Mucosa of rectum (tissue), 2 donors: Measurements from ENCODE around the gene PLIN5.

Experiments used
- H3K27ac ChIP-seq, 2 donors: one replicate each; pipeline ENCODE4 v1.7.0; 2013; ENCODE audit warnings: inconsistent platforms in 2 of 2, low read depth in 2 of 2, low read length in 2 of 2
- H3K27me3 ChIP-seq, 2 donors: one replicate each; pipeline ENCODE4 v1.7.0; 2013; ENCODE audit warnings: low read length in 2 of 2; ENCODE audit not compliant: control insufficient read depth in 2 of 2, insufficient read depth in 2 of 2
- H3K36me3 ChIP-seq, 2 donors: one replicate each; pipeline ENCODE4 v1.7.0; 2013; ENCODE audit warnings: low read length in 2 of 2; ENCODE audit not compliant: control insufficient read depth in 2 of 2, insufficient read depth in 2 of 2
- H3K4me1 ChIP-seq, 2 donors: one replicate each; pipeline ENCODE4 v1.7.0; 2013; ENCODE audit warnings: low read length in 2 of 2, mild to moderate bottlenecking in 1 of 2; ENCODE audit not compliant: control insufficient read depth in 2 of 2, insufficient read depth in 2 of 2
- H3K4me3 ChIP-seq, 2 donors: one replicate each; pipeline ENCODE4 v1.7.0; 2013; ENCODE audit warnings: low read length in 2 of 2
- H3K9ac ChIP-seq, 2 donors: one replicate each; pipeline ENCODE4 v1.7.0; 2013; ENCODE audit warnings: low read length in 2 of 2, low read depth in 1 of 2, mild to moderate bottlenecking in 1 of 2
- H3K9me3 ChIP-seq, 2 donors: one replicate each; pipeline ENCODE4 v1.7.0; 2013; ENCODE audit warnings: low read length in 2 of 2; ENCODE audit not compliant: control insufficient read depth in 2 of 2
- donor health status: healthy.
- donor health status: Normal muscosa, but diverticular disease.

PLIN5 gene

DNA sequence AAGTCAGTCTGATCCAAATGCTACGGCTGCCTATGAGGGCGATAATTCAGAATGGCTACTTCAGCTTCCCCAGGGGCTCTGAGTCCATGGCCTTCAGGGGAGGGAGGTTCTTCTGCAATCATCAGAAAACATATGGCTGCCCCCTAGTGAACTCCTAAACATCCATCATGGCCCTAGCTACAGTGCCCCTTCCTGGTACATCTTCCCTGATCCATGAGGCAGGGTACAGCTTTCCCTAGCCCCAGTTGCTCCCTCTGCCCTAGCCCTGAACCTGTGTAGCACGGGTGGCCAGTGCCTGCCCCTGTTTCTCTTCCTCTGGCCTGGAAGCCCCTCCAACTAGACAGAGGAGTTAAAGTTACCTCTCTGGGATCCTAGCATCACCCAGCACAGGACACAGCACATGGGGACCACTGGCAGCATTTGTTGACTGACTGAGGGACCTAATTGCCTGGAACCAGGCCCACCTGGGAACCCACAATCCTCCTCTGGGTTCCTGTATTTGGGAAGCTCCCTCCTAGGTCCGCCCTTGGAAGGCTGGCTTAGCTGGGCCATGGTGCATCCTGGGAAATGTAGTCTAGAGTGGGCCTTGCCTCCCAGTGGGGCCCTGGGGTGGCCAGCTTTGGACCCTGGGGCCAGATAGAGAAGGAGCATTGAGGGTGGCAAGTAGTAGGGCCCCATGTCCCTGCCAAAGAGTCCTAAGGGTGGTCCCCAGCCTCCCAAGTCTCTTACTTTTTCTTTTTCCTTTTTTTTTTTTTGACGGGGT, 42.2 kb upstream of the PLIN5 start:
- no peaks in the 10 kb centered on the region for H3K4me1 ChIP-seq
- H3K4me3 ChIP-seq: no peak overlapping the region
- H3K9me3 ChIP-seq: no peaks in the 10 kb centered on the region
- H3K9ac ChIP-seq: no peak overlapping the region
- H3K36me3 ChIP-seq: no peaks in the 10 kb centered on the region
- peaks cover 42 to 43% of the 10 kb centered on the region in 2 donors for H3K27me3 ChIP-seq
- H3K27ac ChIP-seq: no peak overlapping the region

DNA sequence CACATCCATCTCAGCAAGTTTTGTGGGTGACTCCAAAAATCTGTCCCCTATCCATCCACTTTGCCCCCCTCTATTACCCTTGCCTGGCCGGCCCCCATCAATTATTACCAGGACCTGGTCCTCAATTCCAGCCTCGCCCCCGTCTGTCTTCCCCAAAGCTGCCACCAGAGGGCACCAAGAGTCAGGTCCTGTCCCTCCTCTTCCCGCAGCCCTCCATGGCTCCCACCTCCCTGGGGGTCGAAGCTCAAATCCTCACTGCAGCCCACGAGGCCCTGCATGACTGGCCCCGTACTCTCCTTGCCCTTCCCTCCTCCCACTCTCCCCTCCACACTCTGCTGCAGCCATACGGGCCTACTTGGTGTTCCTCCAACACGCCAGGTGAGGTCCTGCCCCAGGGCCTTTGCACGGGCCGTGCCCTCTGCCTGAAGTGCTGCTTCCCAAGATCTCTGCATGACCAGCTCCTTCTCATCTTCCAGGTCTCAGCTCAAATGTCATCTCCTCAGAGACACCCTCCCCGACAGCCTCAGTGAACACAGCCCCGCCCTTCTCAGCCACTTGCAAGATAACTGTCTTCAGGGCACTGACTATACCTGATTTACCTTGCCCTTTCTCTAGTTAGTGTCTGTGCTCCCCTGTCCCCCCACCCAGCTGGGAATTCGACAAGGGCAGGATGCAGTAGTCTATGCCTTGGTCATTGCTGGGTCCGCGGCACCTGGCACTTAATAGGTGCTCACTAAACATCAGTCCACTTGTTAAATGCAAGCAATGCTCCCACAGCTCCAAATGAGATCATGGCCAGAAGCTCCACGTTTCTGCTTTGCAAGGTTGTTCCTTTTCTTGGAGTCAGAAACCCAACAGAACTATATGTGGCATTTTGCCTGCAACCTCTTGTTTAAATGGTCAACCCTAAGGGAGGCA, 41.3 kb upstream of the PLIN5 start:
- Histone ChIP-seq H3K9me3 (no peaks in the 10 kb centered on the region), H3K27me3 (peaks cover 37 to 38% of the 10 kb centered on the region in 2 donors), H3K4me1 (no peaks in the 10 kb centered on the region), H3K36me3 (no peaks in the 10 kb centered on the region), H3K27ac (no peak overlapping the region), H3K4me3 (no peak overlapping the region), H3K9ac (no peak overlapping the region)

DNA sequence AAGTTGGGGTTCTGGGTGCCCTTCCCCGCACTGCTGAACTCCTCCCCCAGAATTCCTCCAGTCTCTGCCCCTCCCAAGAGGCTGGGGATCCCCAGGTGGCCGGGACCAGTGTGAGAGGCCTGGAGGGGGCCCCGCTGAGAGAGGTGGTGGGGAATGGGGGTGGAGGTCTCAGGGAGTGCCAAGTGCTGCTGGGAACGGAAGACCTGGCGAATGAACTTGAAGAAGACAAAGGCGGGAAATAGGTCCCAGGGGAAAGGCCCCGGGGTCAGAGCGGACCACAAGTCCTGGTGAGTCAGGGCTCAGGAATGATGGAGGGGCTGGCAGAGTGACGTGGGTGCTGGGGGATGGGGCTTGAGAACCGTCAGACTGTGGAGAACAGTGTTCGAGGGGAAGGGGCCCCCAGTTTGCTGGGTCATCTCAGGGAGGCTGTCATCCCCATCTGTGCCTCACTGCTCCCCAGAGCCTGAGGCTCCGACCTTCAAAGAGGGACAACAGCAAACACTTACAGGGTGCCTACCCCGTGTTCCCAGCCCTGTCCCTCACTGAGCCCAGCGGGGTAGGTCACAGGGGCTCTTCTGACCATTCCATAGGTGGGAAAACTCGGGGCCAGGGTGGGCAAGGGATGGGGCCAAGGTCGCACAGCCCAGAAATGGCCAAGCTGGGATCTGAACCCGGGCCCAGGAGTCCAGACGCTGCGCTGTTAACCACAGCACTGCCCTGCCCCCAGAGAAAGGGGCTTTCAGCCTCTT, 40.4 kb upstream of the PLIN5 start:
- Histone ChIP-seq H3K9me3 (no peaks in the 10 kb centered on the region), H3K27ac (no peak overlapping the region), H3K4me1 (no peaks in the 10 kb centered on the region), H3K27me3 (peaks cover 37 to 39% of the 10 kb centered on the region in 2 donors), H3K4me3 (no peak overlapping the region), H3K9ac (no peak overlapping the region), H3K36me3 (no peaks in the 10 kb centered on the region)

DNA sequence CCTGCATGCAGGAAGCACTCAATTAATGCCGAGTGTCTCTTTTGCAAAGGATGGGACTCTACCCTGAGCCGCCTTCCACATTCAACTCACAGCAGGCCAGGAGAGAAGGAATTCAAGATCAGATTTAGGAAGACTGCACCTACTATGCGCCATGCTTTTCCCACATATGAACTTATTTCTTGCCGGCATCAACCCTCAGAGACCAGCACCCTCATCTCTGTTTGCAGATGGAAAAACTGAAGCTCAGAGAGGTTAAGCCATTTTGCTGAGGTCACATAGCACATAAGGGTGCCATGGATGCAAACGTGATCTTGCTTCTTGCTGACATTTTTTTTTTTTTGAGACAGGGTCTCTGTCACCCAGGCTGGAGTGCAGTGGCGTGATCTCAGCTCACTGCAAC, 38.7 kb upstream of the PLIN5 start:
- no peaks in the 10 kb centered on the region for H3K9me3 ChIP-seq
- H3K27ac ChIP-seq: no peak overlapping the region
- H3K27me3 ChIP-seq: peaks cover 23 to 25% of the 10 kb centered on the region in 2 donors
- no peaks in the 10 kb centered on the region for H3K4me1 ChIP-seq
- H3K36me3 ChIP-seq: no peaks in the 10 kb centered on the region
- no peak overlapping the region for H3K9ac ChIP-seq
- H3K4me3 ChIP-seq: no peak overlapping the region

DNA sequence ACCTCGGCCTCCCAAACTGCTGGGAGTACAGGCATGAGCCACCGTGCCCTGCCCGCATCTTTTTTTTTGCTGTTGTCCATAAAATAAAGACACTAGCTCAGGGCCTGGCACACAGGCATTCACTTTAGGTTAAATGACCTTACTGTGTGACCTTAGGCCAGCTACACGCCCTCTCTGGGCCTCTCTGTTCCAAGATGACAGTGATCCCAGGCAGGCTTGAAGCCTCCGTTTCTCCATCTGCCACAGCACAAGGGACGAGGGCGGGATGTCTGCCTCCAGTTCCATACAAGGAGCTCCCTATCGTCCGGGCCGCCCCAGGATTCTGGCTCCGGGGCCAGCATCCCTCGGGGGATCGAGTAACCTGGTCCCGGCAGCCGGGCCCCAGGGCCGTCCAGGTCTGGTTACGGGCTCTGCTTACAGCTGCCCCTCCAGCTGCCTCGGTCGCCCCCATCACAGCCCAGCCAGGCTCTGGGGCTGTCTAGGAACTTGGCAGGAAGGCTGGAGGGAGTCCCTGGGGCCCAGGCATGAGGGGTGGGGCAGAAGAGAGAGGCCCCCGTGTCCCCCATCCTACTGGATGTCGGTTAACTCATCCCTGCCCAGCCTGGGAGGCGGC, 36.4 kb upstream of the PLIN5 start:
- no peak overlapping the region for H3K27ac ChIP-seq
- no peak overlapping the region for H3K4me3 ChIP-seq
- H3K36me3 ChIP-seq: no peaks in the 10 kb centered on the region
- no peaks in the 10 kb centered on the region for H3K4me1 ChIP-seq
- H3K27me3 ChIP-seq: peaks cover 10 to 12% of the 10 kb centered on the region in 2 donors
- H3K9ac ChIP-seq: no peak overlapping the region
- no peaks in the 10 kb centered on the region for H3K9me3 ChIP-seq

DNA sequence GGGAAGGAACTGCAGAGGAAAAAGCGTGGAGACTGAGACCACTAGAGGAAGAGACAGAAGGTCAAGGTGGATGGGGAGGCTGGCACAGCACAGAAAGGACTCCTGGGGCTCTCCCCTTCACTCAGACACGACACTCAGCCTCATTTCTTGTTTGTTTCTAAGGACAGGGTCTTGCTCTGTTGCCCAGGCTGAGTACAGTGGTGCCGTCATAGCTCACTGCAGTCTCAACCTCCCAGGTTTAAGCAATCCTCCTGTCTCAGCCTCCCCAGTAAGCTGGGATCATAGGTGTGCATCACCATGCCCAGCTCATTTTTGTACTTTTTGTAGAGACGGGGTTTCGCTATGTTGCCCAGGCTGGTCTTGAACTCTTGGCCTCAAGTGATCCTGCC, 35.9 kb upstream of the PLIN5 start:
- no peaks in the 10 kb centered on the region for H3K36me3 ChIP-seq
- no peak overlapping the region for H3K4me3 ChIP-seq
- H3K27me3 ChIP-seq: peaks cover 10 to 12% of the 10 kb centered on the region in 2 donors
- no peak overlapping the region for H3K9ac ChIP-seq
- H3K4me1 ChIP-seq: no peaks in the 10 kb centered on the region
- no peaks in the 10 kb centered on the region for H3K9me3 ChIP-seq
- H3K27ac ChIP-seq: no peak overlapping the region

DNA sequence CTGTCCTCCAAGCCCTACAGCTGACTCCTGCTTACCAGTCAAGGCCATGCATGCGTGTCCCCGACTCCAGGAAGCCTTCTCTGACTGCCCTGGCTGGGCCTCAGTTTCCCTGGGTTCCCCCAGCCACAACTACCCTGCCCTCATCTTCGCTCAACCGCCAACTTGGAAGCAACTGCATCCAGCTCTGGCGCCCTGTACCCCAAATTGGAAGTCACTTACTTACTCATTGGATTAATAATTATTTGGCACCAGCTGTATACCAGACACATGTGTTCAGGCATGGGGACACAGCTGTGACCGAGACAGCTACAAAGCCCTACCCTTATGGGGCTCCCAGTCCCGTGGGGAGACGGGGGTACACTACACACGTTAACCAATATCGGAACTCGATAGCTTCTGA, 35.4 kb upstream of the PLIN5 start:
- Histone ChIP-seq H3K9me3 (no peaks in the 10 kb centered on the region), H3K4me1 (no peaks in the 10 kb centered on the region), H3K27ac (no peak overlapping the region), H3K4me3 (no peak overlapping the region), H3K27me3 (peaks cover 7 to 8% of the 10 kb centered on the region in 2 donors), H3K36me3 (no peaks in the 10 kb centered on the region), H3K9ac (no peak overlapping the region)

DNA sequence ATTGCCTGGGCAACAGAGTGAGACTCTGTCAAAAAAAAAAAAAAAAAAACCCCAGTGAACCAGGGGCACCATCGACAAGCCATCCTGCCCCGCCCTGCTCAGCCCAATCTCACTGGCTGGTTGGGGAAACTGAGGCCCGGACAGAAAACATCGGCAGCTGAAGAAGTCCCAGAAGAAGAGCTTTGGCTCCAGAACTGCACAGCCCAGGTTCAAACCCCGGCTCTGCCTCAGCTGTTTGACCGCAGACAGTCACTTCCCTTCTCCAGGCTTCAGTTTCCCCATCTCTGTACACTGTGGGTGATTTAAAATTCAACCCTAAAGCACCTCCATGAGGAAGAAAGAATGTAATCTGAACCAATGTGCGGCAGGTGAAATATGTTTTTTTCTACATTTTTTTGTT, 33.9 kb upstream of the PLIN5 start:
- no peaks in the 10 kb centered on the region for H3K9me3 ChIP-seq
- no peak overlapping the region for H3K27ac ChIP-seq
- H3K4me1 ChIP-seq: no peaks in the 10 kb centered on the region
- no peak overlapping the region for H3K4me3 ChIP-seq
- H3K9ac ChIP-seq: no peak overlapping the region
- H3K36me3 ChIP-seq: no peaks in the 10 kb centered on the region
- peaks cover 4 to 7% of the 10 kb centered on the region in 2 donors for H3K27me3 ChIP-seq

DNA sequence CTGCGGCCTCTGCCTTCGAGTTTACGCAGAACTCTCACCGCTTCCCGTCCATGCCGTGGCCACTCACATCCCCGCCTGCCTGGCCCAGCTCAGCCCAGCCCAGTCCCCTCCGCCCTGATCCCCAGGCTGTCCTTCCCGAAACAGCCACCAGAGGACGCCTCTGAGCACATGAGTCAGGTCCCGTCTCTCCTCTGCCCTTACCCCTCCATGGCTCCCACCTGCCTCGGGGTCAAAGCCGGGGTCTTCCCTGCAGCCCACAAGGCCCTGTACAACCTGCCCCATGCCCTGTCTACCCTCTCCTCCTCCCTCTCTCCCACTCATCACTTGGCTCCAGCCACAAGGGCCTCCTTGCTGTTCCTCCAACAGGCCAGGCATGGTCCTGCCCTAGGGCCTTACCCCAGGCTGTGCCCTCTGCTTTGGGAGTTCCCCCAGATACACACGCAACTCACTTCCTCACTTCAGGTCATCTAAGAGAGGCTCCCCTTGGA, 32.6 kb upstream of the PLIN5 start:
- Histone ChIP-seq H3K36me3 (no peaks in the 10 kb centered on the region), H3K27ac (no peak overlapping the region), H3K4me1 (no peaks in the 10 kb centered on the region)

More for the DNA sequence above, 32.6 kb upstream of the PLIN5 start:
- Histone ChIP-seq H3K4me3 (no peak overlapping the region), H3K9ac (no peak overlapping the region), H3K27me3 (peaks cover 0 to 3% of the 10 kb centered on the region in 2 donors), H3K9me3 (no peaks in the 10 kb centered on the region)
